GM23338 (cell line): ENCODE data around the gene EPG5.

Experiments
- EZH2phosphoT487 ChIP-seq: fragments of 200-600 bp; sonication (generic); IDR thresholded peaks from one replicate; pipeline ENCODE4 v1.8.1; 2018; ENCODE audit warnings: antibody characterized with exemption; ENCODE audit not compliant: unreplicated experiment
- ZNF114 ChIP-seq: fragments of 250-450 bp; sonication (Bioruptor Pico); IDR thresholded peaks from 2 replicates; pipeline ENCODE4 v1.5.0; 2020; ENCODE audit warnings: mild to moderate bottlenecking, moderate library complexity
- TF ChIP-seq, protein P1 (sequence below), 2 experiments: fragments of 200-600 bp in 1 of 2; sonication (generic) in 1 of 2; conservative IDR thresholded peaks; 2 replicates each; pipeline versions ENCODE4 v1.5.1 to v1.6.1; 2016 to 2017; ENCODE audit warnings: antibody characterized with exemption in 2 of 2, low read depth in 2 of 2, mild to moderate bottlenecking in 2 of 2, moderate library complexity in 1 of 2

DNA sequence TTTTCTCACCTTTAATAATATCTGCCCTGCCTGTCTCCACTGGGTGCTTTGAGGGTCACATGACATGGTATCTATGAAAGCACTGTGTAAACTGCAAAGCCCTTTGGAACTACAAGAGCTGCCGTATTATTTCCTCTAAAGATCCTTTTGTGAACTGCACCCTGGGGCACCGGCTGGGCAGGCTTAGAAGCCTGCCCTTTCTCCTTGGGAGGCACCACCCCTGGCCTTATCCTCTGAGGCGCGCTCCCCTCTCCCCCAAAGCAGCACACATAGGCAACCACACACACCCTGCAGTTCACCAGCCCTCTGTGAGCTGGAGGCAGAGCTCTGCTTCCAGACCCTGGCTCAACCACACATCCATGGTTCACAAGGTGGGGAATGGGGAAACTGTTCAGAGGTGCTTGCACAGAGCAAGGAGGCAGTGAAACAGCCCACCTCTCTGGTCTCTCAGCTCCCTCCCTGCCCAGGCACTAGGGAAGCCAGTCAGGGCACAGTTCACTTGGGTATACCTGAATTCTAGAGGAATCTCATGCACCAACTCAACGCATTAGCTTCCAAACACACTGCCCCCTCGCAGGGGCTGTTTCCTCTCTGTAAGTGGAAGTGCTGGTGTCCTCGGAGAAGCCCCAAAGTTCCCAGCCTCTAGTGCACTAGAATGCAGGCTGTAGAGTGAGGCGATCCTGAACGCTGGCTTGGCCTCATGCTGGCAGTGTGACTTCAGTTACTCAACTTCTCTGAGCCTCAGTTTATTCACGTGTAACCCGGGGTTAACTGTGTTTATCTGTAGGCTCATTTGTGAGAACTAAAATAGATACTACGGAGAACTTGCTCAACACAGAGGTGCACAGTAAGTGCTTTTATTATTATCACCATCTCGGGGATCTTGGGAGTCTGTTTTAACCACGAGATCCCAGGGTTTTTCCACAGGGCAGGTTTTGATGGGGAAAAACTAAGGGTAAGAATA lies 130.6 kb downstream of the EPG5 start:
- TF ChIP-seq EZH2phosphoT487 = no peak
- TF ChIP-seq, protein P1, sequence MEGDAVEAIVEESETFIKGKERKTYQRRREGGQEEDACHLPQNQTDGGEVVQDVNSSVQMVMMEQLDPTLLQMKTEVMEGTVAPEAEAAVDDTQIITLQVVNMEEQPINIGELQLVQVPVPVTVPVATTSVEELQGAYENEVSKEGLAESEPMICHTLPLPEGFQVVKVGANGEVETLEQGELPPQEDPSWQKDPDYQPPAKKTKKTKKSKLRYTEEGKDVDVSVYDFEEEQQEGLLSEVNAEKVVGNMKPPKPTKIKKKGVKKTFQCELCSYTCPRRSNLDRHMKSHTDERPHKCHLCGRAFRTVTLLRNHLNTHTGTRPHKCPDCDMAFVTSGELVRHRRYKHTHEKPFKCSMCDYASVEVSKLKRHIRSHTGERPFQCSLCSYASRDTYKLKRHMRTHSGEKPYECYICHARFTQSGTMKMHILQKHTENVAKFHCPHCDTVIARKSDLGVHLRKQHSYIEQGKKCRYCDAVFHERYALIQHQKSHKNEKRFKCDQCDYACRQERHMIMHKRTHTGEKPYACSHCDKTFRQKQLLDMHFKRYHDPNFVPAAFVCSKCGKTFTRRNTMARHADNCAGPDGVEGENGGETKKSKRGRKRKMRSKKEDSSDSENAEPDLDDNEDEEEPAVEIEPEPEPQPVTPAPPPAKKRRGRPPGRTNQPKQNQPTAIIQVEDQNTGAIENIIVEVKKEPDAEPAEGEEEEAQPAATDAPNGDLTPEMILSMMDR (conservative IDR thresholded peaks at IDR 0.05; ENCODE audit: low read depth in 2 of 2) = no peak
- TF ChIP-seq ZNF114 (CRISPR knock-in tag) = no peak
